TTC549 (cell line): Measurements from ENCODE around the gene HSBP1L1.

Experiments used
- FAIRE-seq: peaks from 2 replicates; lab custom pipeline; 2012; peaks lifted over from hg19 to GRCh38; lab: Jason Lieb, UNC

The HSBP1L1 gene

GRCh38 chr18:79961527-79962291, 2.7 kb upstream of the HSBP1L1 start:
- FAIRE-seq, result no peak

GRCh38 chr18:79962311-79962710, 2.1 kb upstream of the HSBP1L1 start:
- FAIRE-seq, result no peak

GRCh38 chr18:79962835-79963657, 1.4 kb upstream of the HSBP1L1 start:
- no peak for FAIRE-seq

- no peak for FAIRE-seq
These were observed 649 bp upstream of the HSBP1L1 start for GRCh38 chr18:79963658-79964329.

- FAIRE-seq, result no peak
These were observed 868 bp downstream of the HSBP1L1 start for GRCh38 chr18:79965119-79965902.

GRCh38 chr18:79970419-79971133, 6.1 kb downstream of the HSBP1L1 start:
- no peak for FAIRE-seq

GRCh38 chr18:79971211-79971952, 6.9 kb downstream of the HSBP1L1 start:
- no peak for FAIRE-seq

- no peak for FAIRE-seq
These were observed 7.5 kb downstream of the HSBP1L1 start for GRCh38 chr18:79971986-79972385.

- FAIRE-seq, result no peak
These were observed 8.3 kb downstream of the HSBP1L1 start for GRCh38 chr18:79972720-79973119.

GRCh38 chr18:79973517-79973916, 9.1 kb downstream of the HSBP1L1 start:
- no peak for FAIRE-seq

GRCh38 chr18:79974025-79974654, 9.7 kb downstream of the HSBP1L1 start:
- no peak for FAIRE-seq

GRCh38 chr18:79975043-79975442, 10.6 kb downstream of the HSBP1L1 start:
- no peak for FAIRE-seq

GRCh38 chr18:79975985-79976680, 11.7 kb downstream of the HSBP1L1 start:
- no peak for FAIRE-seq

- no peak for FAIRE-seq
These were observed 15.4 kb downstream of the HSBP1L1 start for GRCh38 chr18:79979843-79980242.

GRCh38 chr18:79980585-79980984, 16.1 kb downstream of the HSBP1L1 start:
- no peak for FAIRE-seq

- no peak for FAIRE-seq
These were observed 18.3 kb downstream of the HSBP1L1 start for GRCh38 chr18:79982736-79983135.

- no peak for FAIRE-seq
These were observed 18.8 kb downstream of the HSBP1L1 start for GRCh38 chr18:79983253-79983652.

- no peak for FAIRE-seq
These were observed 19.4 kb downstream of the HSBP1L1 start for GRCh38 chr18:79983793-79984192.

GRCh38 chr18:79985172-79985571, 20.7 kb downstream of the HSBP1L1 start:
- FAIRE-seq, result no peak

- FAIRE-seq, result no peak
These were observed 22.3 kb downstream of the HSBP1L1 start for GRCh38 chr18:79986726-79987125.
